DND-41 (cell line): ENCODE results near the gene LAMA2.

Experiments used
- CTCF ChIP-seq: IDR thresholded peaks from 2 replicates; pipeline ENCODE4 v1.5.1; 2012; ENCODE audit warnings: borderline replicate concordance, low read length, moderate library complexity, mild to moderate bottlenecking; ENCODE audit not compliant: poor library complexity, severe bottlenecking; ENCODE audit errors: extremely low read depth
- EZH2 ChIP-seq: IDR thresholded peaks from 3 replicates; pipeline ENCODE4 v1.6.1; 2012; ENCODE audit warnings: borderline replicate concordance, low read depth, mild to moderate bottlenecking, moderate library complexity, low read length, inconsistent platforms; ENCODE audit not compliant: severe bottlenecking

- no peak for TF ChIP-seq CTCF
- TF ChIP-seq EZH2: no peak
These were observed 230.7 kb downstream of the LAMA2 start for GRCh38 chr6:129113637-129114036.
